GM06990 (cell line): Measurements from ENCODE around the gene ANAPC7.
"Not testable (repeated sequence)": the region's sequence is repeated elsewhere in the genome, so short reads cannot be mapped to it uniquely, and the experiment has no call there.

Source experiments
- DNase-seq: peaks from one replicate; pipeline ENCODE4 v3.0.0-alpha.2; 2011; ENCODE audit not compliant: insufficient read length; ENCODE audit errors: extremely low read depth
- H3K27me3 ChIP-seq: replicated peaks from 2 replicates; pipeline ENCODE4 v1.6.0; 2011; ENCODE audit warnings: low read length; ENCODE audit not compliant: control insufficient read depth, insufficient read depth
- H3K36me3 ChIP-seq: 2 replicates; pipeline ENCODE4 v1.5.1; 2011; ENCODE audit warnings: low read length; ENCODE audit not compliant: control insufficient read depth, insufficient read depth
- H3K4me3 ChIP-seq: replicated peaks from 2 replicates; pipeline ENCODE4 v1.5.1; 2011; ENCODE audit warnings: low read depth, mild to moderate bottlenecking, control low read depth, low read length
- TF ChIP-seq, protein P1 (sequence below): IDR thresholded peaks from 2 replicates; pipeline ENCODE4 v1.5.1; 2011; ENCODE audit warnings: low read length, control low read depth, mild to moderate bottlenecking, inconsistent platforms; ENCODE audit not compliant: insufficient read depth, poor library complexity, severe bottlenecking

Gene ANAPC7

DNA sequence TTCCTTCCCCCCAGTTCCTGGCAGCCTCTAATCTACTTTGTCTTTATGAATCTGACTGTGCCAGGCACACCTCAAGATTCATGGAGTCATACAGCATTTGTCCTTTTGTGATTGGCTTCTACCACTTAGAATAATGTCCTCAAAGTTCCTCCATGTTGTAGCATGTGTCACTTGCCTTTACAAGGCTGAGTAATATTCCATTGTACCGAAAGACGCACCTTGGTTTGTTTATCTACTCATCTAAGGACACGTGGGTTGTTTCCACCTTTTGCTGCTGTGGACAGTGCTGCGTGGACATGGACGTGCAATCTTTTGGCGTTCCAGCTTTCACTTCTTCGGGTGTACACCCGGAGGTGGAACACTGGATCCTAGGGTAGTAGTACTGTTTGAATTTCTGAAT lies 33.5 kb downstream of the ANAPC7 start:
- H3K27me3 ChIP-seq: no peaks in the 10 kb centered on the region
- TF ChIP-seq, protein P1, sequence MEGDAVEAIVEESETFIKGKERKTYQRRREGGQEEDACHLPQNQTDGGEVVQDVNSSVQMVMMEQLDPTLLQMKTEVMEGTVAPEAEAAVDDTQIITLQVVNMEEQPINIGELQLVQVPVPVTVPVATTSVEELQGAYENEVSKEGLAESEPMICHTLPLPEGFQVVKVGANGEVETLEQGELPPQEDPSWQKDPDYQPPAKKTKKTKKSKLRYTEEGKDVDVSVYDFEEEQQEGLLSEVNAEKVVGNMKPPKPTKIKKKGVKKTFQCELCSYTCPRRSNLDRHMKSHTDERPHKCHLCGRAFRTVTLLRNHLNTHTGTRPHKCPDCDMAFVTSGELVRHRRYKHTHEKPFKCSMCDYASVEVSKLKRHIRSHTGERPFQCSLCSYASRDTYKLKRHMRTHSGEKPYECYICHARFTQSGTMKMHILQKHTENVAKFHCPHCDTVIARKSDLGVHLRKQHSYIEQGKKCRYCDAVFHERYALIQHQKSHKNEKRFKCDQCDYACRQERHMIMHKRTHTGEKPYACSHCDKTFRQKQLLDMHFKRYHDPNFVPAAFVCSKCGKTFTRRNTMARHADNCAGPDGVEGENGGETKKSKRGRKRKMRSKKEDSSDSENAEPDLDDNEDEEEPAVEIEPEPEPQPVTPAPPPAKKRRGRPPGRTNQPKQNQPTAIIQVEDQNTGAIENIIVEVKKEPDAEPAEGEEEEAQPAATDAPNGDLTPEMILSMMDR: no peak
- no peak overlapping the region for H3K4me3 ChIP-seq
- no peak for DNase-seq
- peaks cover 18% of the 10 kb centered on the region for H3K36me3 ChIP-seq

DNA sequence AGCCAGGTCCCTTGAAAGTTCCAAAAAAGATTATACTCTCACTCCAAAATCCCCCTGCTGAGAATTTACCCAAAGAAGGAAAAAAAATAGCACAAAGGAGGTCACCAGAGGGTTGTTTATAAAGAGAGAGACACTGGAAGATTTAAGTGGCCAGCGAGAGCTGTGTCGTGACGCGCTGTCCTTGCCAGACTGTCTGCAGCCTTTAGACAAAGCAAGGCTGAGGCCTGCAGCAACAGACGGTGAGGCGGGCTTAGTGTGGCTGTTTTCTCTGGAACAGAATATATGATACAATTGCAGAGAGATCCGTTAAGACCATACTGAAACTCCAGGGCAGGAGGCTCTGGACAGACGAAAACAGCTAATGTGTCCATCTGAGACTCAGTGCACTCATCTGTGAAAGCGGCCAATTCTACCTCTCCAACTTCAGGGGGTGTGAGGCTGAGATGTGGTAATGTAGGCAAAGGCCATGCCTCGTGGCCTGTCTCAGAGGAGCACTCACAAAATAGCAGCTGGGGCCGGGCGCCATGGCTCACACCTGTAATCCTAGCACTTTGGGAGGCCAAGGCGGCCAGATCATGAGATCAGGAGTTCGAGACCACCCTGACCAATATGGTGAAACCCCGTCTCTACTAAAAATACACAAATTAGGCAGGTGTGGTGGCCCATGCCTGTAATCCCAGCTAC lies 36.2 kb downstream of the ANAPC7 start:
- DNase-seq: no peak
- no peak overlapping the region for H3K4me3 ChIP-seq
- peaks cover 10% of the 10 kb centered on the region for H3K36me3 ChIP-seq
- H3K27me3 ChIP-seq: no peaks in the 10 kb centered on the region
- TF ChIP-seq, protein P1: no peak

DNA sequence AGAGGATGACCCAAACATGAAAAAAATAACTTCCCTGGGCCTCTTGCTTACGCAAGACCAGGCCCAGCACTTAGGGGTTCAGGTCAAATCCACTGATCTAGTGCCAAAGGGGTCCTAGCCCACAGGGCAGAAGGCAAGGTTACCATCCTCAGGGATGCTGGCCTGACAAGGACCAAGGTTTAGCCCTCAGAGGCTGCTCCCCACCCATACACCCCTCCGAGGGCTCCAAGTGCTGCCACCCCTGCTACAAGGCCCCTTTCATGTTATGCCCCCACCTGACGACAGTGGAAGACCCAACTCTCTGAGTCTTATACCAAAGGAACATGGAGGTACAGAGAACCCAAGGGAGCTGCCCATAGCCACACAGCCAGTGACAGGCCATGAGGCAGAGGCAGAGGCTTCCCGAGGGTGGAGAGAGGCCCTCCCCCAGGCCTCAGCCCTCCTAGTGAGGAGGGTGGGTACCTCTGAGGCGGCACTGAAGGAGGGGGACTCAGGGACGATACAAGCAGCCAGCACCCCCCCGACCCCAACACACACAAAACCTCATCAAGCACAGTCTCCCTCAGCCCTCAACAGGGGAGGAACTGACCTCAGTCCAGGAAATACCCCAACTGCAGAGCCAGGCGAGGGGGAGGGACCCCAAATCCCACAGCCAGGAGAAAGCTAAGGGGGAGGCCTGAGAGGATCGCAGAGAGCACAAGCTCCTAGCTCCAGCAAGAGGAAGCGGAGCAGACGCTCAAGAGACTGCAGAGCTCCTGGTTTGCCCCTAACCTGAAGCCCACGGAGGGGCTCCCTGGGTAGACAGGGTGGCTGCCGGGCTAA lies 37.0 kb downstream of the ANAPC7 start:
- no peak for DNase-seq
- no peaks in the 10 kb centered on the region for H3K27me3 ChIP-seq
- peaks cover 7% of the 10 kb centered on the region for H3K36me3 ChIP-seq
- no peak overlapping the region for H3K4me3 ChIP-seq
- TF ChIP-seq, protein P1: no peak

DNA sequence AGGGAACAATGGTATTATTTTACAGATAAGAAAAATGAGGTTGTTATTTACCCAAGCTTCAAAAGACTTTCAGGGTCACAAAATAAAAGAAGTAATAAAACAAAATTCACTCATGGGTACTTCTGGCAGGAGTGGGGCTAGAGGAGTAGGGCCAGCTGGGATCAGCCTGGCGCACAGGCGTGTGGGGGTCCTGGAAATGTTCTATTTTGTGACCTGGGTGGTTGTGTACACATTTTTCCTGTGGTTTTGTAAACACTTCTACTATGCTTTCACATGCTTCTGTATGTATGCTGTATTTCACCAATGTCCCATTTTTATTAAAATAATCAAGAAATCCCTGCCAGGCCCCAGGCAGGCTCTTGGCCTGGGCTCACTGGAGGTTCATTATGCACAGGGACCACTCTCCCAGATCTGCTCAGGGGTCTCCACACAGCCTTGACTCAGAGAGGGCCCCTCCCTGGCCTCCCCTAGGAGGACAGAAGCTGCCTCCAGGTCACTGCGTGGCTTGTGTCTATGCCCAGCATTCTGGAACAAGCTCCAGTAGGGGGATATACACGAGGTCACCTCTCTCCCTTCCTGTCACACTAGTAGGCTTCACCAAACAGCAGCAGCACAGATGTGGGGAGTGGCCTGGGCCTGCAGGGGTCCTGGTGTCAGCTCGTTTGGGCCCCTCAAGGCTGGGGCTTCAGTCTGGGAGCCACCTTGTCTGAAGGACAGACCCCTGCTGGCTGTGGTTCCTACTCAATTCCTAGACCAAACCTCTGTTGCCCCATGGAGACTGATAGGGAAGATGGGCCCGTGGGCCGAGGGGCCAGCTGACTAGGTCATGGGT lies 37.8 kb downstream of the ANAPC7 start:
- H3K27me3 ChIP-seq: no peaks in the 10 kb centered on the region
- peaks cover 6% of the 10 kb centered on the region for H3K36me3 ChIP-seq
- no peak for DNase-seq
- TF ChIP-seq, protein P1: no peak
- H3K4me3 ChIP-seq: no peak overlapping the region

DNA sequence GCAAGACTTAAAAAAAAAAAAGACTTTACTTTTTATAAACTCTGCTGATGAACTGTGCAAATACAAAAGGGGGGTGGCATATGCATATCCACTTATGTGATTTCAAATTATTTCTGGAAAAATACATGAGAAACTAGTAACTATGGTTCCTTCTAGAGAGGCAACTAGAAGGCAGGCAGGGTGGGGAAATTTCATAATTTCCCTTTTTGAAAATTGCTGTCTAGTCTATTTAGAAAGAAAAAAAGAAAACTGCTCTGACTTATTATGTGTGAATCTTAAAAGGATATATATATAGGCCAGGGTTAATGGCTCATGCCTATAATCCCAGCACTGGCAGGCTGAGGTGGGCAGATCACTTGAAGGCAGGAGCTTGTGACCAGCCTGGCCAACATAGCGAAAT lies 42.3 kb downstream of the ANAPC7 start:
- H3K36me3 ChIP-seq: no peaks in the 10 kb centered on the region
- DNase-seq: no peak

DNA sequence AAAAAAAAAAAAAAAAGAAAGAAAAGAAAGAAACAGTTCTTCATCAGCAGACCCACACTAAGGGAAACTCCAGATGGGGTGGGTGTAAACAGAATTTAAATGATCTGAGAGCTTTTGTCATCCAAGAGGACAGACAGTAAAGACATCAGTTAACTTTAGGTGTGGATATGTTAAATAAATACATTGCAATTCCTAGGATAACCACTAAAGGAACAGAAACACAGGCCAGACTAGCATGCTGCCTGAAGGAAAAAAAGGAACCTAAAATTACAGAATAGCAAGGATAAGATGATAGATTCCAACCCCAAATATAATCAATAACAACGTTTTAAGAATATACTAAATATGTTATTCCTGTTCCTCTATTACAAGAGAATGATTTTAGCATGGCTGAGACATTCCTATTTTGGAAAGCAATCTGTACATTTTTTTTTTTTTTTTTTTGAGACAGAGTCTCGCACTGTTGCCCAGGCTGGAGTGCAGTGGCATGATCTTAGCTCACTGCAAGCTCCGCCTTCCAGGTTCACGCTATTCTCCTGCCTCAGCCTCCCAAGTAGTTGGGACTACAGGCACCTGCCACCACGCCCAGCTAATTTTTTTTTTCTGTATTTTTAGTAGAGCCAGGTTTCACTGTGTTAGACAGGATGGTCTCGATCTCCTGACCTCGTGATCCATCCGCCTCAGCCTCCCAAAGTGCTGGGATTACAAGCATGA lies 45.0 kb downstream of the ANAPC7 start:
- not testable (repeated sequence) for H3K4me3 ChIP-seq, H3K36me3 ChIP-seq, H3K27me3 ChIP-seq, DNase-seq

More for the DNA sequence above, 42.3 kb downstream of the ANAPC7 start:
- TF ChIP-seq, protein P1: no peak
- H3K27me3 ChIP-seq: no peaks in the 10 kb centered on the region
- no peak overlapping the region for H3K4me3 ChIP-seq
